SK-N-MC (cell line): Measurements from ENCODE around the gene CLEC2A.

Experiments
- DNase-seq: peaks from one replicate; pipeline ENCODE4 v3.0.0-alpha.2; 2011; ENCODE audit warnings: low read depth, low spot score
- H3K27ac ChIP-seq: fragments of 200-600 bp; sonication (generic); 2 replicates; pipeline ENCODE4 v1.5.1; 2016; ENCODE audit warnings: mixed run types
- H3K36me3 ChIP-seq: fragments of 200-600 bp; sonication (generic); 2 replicates; pipeline ENCODE4 v1.6.1; 2017; ENCODE audit warnings: antibody characterized with exemption, low read length, mixed read lengths; ENCODE audit not compliant: insufficient read depth
- H3K4me3 ChIP-seq: fragments of 200-600 bp; sonication (generic); 2 replicates; pipeline ENCODE4 v1.5.1; 2016
- H3K9ac ChIP-seq: fragments of 200-600 bp; sonication (generic); 2 replicates; pipeline ENCODE4 v1.8.0; 2017; ENCODE audit warnings: mixed run types, mixed read lengths; ENCODE audit not compliant: insufficient read length
- H3K9me3 ChIP-seq: fragments of 200-600 bp; sonication (generic); 2 replicates; pipeline ENCODE4 v1.6.1; 2017; ENCODE audit warnings: low read depth, mild to moderate bottlenecking, antibody characterized with exemption, low read length, moderate library complexity, mixed read lengths
- EZH2 ChIP-seq: fragments of 200-600 bp; sonication (generic); IDR thresholded peaks from one replicate; pipeline ENCODE4 v1.6.1; 2017; ENCODE audit warnings: antibody characterized with exemption
- FOXP2 ChIP-seq: optimal IDR thresholded peaks from 2 replicates; pipeline ENCODE3; 2011; ENCODE audit warnings: mild to moderate bottlenecking, moderate library complexity; ENCODE audit not compliant: insufficient read depth; ENCODE audit errors: extremely low read length, control extremely low read depth
- POLR2AphosphoS5 ChIP-seq: IDR thresholded peaks from 2 replicates; pipeline ENCODE4 v1.6.1; 2012; ENCODE audit warnings: mild to moderate bottlenecking, low read depth, low read length, borderline replicate concordance

The CLEC2A gene

GRCh38 chr12:9868311-9868801, 63.8 kb downstream of the CLEC2A start:
- no peak for TF ChIP-seq FOXP2
- no peak for TF ChIP-seq POLR2AphosphoS5
- TF ChIP-seq EZH2 = no peak
- no peaks in the 10 kb centered on the region for H3K36me3 ChIP-seq
- peak overlapping the region; percentile 84 for H3K27ac ChIP-seq
- no peak for DNase-seq
- peak overlapping the region; percentile 81 for H3K9ac ChIP-seq
- H3K9me3 ChIP-seq = peaks cover 4% of the 10 kb centered on the region; the same call in 1 of the 2 replicates
- peak overlapping the region; percentile 84 for H3K4me3 ChIP-seq

GRCh38 chr12:9867531-9867930, 64.6 kb downstream of the CLEC2A start:
- no peak for DNase-seq

GRCh38 chr12:9866860-9867269, 65.3 kb downstream of the CLEC2A start:
- peak overlapping the region; percentile 72; the same call in 1 of the 2 replicates for H3K27ac ChIP-seq
- H3K36me3 ChIP-seq = no peaks in the 10 kb centered on the region
- no peak for TF ChIP-seq POLR2AphosphoS5
- no peak for TF ChIP-seq FOXP2
- TF ChIP-seq EZH2 = no peak
- H3K9me3 ChIP-seq = peaks cover 4% of the 10 kb centered on the region; the same call in 1 of the 2 replicates
- H3K9ac ChIP-seq = peak overlapping the region; percentile 79
- no peak for DNase-seq
- H3K4me3 ChIP-seq = peak overlapping the region; percentile 84

More at GRCh38 chr12:9867531-9867930, 64.6 kb downstream of the CLEC2A start:
- H3K36me3 ChIP-seq = no peaks in the 10 kb centered on the region
- peak overlapping the region; percentile 72 for H3K27ac ChIP-seq
- TF ChIP-seq FOXP2 = no peak
- TF ChIP-seq EZH2 = no peak
- TF ChIP-seq POLR2AphosphoS5 = no peak
- H3K9ac ChIP-seq = peak overlapping the region; percentile 79
- peak overlapping the region; percentile 84 for H3K4me3 ChIP-seq
- peaks cover 4% of the 10 kb centered on the region; the same call in 1 of the 2 replicates for H3K9me3 ChIP-seq

GRCh38 chr12:9864913-9865675, 67.1 kb downstream of the CLEC2A start:
- H3K4me3 ChIP-seq = peak overlapping the region; percentile 68
- H3K27ac ChIP-seq = peak overlapping the region; percentile 62
- DNase-seq = no peak

More at GRCh38 chr12:9864913-9865675, 67.1 kb downstream of the CLEC2A start:
- TF ChIP-seq EZH2 (no peak), POLR2AphosphoS5 (no peak), FOXP2 (no peak)
- Histone ChIP-seq H3K9ac (peak overlapping the region; percentile 79), H3K9me3 (peaks cover 4% of the 10 kb centered on the region; the same call in 1 of the 2 replicates), H3K36me3 (no peaks in the 10 kb centered on the region)
